HL-60/S4 (cell line): ENCODE measurements around the gene TK1.

ENCODE experiments used
- in situ Hi-C: fragments of 300-500 bp; cut with MboI; formaldehyde crosslinking; loops from 2 replicates; pipeline ENCODE4 v1.14.3; 2022; ENCODE audit warnings: low sequenced_read_pairs

Gene TK1

DNA sequence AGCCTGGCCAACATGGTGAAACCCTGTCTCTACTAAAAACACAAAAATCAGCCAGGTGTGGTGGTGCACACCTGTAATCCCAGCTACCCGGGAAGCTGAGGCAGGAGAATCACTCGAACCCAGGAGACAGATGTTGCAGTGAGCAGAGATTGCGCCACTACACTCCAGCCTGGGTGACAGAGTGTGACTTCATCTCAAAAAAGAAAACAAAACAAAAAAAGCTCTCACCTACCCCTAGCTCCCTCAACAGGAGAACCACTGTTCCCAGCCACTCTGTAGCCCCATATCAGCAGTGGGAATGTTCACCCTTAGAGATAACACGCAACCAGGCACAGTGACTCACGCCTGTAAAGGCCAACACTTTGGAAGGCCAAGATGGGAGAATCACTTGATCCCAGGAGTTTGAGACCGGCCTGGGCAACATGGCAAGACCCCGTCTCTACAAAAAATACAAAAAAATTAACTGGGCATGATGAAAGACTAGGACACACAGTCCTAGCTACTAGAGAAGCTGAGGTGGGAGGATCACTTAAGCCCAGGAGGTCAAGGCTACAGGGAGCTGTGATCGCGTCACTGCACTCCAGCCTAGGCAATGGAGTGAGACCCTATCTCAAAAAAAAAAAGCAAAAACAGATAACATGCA, 50.9 kb downstream of the TK1 start:
- in situ Hi-C loops, result no loop called here

DNA sequence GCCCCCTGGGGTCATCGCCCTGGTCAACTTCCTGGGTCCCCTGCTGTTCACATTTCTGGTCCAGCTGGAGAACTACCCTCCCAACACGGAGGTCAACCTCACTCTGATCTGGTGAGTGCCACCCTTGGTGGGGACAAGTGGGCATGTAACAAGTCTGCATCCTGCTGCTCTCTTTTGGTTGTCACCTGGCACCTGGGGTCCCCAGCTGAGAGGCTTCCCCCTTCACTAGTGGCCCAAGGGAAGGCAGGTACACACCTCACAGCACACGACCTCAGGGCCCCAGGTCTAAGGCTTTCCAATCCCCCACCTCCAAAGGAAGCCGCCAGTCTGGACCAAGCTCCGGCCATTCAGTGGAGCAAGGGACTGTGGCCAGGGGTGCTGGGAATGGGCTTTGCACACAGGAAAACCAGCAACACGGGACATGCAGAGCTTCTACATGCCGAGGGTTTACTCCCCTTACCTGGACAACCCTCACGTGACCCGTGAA, 51.9 kb downstream of the TK1 start:
- in situ Hi-C loops, result no loop called here

DNA sequence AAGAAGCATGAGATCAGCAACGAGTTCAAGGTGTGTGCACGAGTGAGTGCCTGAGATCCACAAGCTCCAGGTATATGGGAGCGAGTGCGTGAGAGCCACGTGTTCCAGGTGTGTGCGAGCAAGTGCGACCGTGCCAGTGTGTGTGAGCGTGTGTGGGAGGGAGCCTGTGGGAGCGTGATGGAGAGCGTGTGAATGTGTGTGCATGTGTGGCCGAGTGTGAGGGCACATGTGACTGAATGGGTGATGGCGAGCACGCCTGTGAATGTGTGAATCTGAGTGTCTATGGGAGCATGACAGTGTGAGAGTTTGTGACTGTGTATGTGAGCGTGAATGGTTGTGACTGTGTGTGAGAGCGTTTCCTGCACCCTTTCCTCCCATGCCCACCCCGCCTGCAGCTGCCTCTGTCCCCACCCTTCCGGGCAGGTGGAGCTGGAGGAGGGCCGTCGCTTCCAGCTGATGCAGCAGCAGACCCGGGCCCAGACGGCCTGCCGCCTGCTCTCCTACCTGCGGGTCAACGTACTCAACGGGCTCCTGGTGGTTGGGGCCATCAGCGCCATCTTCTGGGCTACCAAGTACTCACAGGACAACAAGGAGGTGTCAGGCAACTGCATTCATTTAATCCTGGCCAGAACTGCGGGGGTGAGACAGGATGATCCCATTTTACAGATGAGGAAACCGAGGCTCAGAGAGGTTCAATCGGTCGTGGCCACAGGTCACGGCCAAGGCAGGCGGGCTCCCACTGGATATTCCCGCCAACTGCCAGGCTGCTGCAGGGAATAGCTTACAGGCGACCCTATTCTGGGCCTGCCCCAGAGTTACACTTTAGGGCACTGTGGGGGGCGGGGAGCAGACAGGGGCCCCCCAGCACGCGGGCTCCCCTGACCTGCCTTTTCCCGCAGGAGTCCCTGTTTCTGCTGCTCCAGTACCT, 52.6 kb downstream of the TK1 start:
- in situ Hi-C loops, result no loop called here

DNA sequence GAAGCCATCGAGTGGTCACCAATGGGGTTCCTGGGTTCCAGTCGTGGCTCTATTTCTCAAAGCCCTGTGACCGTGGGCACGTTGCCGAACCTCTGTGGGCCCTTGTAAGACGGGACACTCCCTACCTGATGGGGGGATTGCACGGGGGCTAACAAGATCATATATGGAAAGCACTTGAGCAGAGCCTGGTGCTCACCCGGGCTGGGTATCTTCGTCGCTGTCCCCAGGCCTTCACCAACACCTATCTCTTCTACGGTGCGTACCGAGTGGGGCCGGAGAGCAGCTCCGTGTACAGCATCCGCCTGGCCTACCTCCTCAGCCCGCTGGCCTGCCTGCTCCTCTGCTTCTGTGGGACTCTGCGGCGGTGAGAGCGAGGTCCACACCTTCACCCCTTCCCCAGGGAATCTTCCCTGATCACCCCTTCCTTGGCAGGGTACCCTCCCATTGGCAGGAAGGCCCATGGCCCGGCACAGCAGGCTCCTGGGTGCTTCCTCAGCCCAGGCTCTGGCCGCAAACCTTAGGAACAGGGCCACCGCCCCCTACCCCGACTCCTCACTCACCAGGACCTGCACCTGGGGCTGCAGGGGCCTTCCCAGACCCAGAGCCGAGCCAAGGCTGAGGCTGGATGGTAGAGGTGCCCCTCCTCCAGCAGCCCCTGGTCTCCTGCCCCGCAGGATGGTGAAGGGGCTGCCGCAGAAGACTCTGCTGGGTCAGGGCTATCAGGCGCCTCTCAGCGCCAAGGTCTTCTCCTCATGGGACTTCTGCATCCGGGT, 53.5 kb downstream of the TK1 start:
- in situ Hi-C loops, result no loop called here

DNA sequence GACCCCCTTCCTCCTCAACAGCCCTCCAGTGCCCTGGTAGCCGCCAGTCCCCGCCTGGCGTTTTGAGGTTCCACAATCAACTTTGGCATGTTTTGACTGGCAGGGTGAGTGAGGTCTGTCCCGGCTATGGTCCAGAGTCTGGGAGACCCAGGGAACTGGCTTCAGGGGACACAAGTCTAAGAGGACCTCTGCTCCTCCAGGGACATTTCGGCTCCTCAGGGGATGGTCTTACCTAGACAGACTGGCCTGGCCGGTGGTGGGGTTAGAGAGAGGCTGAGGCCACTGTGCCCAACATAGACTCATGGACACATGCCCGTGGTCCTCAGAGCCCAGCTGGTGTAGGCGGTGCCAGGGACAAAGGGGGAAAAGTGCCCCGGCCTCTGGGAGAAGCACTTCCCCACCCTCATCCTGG, 54.1 kb downstream of the TK1 start:
- in situ Hi-C loops, result no loop called here

DNA sequence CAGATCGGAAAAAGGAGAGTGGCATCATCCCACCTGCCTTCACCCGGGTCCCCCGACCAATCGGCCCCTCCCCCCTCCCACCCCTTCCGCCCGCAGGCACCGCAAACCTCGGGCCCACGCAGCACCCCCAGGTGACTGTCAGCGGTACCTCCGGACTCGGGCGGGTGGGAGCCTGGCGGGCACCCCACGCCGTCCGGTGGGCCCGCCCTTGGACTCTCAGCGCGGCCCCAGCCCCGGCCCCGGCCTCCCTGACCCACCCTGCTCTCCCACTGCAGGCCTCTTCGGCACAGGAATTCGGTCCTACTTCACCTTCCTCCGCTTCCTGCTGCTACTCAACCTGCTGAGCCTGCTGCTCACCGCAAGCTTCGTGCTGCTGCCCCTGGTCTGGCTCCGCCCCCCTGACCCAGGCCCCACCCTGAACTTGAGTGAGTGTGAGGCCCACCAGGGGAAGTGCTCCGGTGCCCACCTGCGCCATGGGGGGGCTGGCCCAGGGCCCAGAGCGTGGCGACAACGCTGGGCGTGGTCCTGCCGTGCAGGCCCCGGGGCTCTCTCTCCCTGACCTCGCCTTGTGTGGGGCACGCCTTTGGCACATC, 54.7 kb downstream of the TK1 start:
- in situ Hi-C loops, result no loop called here

DNA sequence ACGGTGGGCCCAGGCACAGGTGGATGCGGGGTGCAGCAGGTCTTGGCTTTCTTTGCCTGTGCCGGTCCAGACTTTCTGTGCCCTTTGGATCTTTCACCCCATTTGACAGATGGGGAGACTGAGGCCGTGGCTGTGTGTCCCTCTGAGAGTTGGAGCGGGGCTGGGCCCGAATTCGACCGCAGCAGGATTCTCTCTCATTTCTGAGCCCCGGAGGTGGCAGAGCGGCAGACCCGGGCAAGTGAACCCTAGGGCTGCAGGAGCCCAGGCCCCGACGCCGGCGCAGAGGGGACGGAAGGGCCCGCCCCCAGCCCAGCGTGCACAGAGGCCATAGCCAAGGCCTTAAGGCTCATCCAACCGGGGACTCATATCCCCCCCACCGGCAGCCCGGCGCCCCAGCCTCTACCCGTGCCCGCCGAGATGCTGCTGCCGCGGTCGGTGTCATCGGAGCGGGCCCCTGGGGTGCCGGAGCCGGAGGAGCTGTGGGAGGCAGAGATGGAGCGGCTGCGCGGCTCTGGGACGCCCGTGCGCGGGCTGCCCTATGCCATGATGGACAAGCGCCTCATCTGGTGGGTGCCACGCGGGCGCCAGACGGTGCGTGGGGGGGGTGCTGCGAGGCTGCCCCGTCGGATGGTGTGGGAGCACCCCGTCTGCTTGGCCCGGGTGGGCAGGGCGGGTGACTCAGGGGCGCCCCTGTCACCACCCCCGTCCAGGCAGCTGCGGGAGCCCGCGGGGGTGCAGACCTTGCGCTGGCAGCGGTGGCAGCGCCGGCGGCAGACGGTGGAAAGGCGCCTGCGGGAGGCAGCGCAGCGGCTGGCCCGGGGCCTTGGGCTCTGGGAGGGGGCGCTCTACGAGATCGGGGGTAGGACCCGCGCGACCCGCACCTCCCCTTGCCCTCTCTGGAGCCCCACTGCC, 55.4 kb downstream of the TK1 start:
- in situ Hi-C loops, result no loop called here

DNA sequence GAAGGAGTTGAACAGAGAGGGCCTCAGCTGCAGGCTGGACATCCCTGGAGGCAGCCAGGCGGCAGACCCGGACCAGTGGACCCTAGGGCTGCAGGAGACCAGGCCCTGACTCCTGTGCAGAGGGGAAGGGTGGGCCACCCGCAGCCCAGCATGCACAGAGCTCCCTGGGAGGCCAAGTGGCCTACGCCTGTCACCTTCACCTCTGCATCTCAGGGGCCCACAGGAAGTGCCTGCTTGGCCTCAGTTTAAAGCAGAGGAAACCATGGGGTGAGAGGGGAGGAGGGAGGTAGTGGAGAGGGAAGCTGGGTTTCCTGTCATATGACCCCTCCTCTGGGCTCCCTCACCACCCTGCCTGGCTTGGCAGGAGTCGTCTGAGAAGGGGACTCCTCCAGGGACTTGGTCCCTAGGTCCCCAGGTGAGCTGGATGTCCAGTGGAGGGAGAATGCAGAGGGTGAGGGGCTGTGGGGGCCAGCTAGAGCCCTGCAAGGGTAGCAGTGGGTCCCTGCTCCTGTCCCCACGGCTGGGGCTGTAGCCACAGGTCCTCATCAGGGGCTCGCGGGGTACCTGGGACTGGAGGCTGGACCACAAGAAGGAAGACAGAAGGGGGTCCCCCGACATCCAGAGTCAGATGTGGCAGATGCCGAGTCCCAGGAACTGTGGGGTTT, 56.3 kb downstream of the TK1 start, which contains the start of gene TMC8:
TSS of gene TMC8 (plus strand) at position 335 of the 665 bp plus-strand sequence. CDS start 818 bp downstream, outside the sequence.
- in situ Hi-C loops, result no loop called here

DNA sequence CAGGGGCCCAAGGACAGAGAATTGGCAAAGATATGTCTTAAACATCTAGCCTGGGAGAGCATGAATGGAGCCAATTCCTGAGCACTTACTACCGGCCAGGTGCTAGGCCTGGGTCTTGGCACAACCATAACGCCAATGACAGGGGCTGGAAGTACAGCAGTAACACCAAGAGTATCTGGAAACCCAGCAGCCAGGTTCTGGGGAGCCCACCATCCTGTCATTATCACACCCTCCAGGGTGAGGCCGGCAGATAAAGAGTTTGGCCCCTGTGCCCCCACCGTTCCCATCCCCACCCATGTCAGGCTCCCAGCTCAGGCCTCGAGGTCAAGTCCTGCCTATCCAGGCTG, 56.8 kb downstream of the TK1 start:
- in situ Hi-C loops, result no loop called here

DNA sequence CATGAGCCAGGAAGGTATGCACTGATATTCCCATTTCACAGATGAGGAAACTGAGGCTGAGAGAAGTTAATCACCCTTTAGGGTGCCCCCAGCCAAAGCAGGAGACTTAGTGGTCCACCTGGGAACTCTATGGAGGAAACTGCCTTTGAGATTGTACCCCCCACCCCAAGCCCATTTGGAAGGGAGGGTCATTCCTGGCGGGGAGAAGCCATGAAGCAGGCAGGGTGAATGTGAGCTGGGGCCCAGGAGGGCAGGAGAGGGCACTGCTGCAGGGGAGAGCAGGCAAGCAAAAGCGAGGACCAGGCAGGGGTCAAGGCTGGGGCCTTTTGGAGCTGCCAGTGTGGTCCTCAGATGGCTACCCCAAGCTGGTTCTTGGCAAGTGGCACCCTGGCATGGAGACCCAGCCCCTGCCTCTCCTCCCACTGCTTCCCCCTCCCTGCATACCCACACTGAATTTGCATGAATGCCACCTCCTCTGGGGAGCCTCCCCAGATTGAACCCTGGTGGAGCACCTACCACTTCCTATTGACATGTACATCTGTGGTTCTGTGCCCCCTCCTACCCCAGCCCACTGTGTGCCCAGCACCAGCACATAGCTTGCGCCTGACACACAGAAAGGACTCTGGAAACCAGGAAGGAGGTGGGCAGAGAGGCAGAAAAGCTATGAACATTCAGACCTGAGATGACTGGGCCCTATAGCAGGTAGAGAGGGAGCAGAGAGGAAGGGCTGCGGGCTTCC, 57.3 kb downstream of the TK1 start:
- in situ Hi-C loops, result no loop called here

DNA sequence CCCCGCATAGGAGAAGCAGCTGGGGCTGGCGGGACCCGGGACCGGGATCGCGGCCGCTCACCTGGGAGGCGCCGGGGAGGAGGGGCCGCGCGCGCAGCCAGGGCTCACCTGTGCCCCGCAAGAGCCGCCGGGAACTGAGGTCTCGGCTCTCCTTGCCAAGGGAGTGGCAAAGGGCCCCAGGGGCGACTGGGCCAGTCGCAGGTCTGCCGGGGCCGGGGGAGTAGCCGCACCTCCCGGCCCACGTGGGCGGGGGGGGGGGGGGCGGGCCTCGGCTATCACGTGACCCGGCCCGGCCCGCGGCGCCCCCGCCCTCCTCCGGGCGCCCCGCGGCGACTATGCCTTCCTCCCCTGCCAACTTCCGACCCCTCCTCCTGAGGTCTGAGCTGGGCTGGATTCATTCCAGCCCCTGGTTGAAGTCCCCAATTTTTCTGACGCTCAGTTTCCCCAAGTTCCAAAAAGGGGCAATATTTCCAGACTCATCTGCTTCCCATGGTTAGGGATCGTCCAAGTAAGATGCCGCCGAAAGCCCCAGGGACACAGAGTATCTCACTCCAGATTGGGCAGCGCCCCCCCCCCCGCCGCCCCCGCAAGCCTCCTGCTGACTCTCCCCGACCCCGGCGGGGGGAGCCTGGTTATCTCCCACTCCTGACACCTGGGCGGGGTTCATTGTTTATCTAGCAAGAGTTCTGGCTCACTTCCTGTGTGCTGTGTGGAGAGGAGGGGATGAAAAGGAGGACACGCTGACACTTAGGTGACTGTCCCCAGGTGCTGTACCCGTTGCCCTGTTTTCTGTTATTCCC, 58.1 kb downstream of the TK1 start, which contains the start of gene TMC6:
TSS of gene TMC6 (minus strand) at position 205 of the 800 bp plus-strand sequence. CDS start 1,923 bp downstream, outside the sequence.
- in situ Hi-C loops, result no loop called here

DNA sequence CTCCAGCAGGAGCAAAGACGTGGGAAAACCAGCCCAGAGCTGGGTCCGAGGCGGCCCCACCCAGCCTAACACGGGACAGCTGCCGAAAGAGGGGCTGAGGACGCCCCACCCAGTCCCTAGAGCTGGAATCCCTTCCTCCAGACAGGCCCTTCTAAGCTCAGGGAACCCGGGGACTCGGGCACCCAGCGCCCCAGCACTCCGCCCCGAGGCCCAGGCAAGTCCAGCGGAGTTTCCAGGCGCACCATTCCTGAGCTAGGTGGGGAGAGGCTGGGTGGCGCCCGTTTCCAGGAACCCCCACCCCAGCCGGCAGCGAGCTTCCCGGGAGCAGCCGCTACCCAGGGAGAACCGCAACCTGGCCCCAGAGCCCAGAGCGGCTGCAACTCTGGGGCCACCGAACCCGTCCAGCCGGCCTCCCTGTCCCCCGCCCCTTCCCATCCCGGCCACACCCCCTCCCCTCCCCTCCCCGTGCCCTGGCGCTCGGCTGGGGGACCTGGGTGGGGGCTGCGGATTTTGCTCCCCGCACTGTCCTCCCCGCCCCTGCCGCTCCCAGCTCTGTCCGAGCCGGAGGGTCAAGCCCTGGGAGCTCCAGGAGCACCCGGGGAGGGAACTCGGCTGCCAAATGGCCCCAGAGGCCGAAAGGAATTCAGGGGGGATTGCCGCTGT, 58.8 kb downstream of the TK1 start:
- in situ Hi-C loops, result no loop called here

DNA sequence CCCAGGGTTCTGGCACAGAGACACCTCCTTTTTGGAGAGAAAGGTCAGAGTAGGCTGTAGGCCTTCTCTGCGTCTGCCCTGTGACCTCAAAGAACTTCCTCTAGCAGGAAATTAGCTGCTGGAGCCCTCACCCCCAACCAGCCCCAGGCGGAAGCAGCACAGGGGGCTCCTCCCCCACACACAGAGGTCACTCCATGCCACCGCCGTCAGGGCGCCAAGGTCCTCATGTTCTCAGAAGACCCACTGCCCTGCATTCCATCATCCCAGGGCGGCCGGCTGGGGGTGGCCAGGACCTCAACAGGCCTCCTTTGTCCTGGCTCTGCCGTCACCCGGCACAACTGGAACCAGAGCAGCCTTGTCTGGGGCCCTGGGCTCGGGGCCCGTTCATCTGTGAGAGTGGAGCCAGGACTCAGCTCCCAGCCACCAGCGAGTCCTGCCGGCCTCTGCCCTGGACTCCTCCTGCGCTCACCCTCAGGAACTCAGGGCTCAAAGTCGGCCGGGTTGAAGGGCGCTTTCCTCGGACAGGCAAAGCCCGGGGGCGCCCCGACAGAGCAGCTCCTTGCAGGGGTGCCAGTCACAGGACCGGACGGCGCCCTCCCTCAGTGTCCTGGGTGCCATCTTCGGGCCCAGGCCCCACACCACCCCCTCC, 59.5 kb downstream of the TK1 start:
- in situ Hi-C loops, result no loop called here

DNA sequence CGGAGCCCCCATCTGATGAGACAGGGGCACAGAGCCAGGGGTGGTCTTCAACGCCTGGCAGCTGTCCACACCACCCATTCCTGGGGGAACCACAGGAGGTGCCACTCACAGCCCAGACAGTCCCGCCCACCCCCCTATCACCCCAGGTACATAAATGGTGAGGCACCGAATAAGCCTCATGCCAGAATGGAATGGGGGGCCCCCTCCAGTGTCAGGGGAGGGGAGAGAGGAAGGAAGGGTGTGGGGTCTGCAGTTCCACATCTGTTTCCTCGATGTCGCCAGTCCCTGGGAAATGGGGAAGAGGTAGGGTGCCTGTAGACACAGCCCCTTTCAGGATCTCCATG, 60.0 kb downstream of the TK1 start:
- in situ Hi-C loops, result no loop called here

DNA sequence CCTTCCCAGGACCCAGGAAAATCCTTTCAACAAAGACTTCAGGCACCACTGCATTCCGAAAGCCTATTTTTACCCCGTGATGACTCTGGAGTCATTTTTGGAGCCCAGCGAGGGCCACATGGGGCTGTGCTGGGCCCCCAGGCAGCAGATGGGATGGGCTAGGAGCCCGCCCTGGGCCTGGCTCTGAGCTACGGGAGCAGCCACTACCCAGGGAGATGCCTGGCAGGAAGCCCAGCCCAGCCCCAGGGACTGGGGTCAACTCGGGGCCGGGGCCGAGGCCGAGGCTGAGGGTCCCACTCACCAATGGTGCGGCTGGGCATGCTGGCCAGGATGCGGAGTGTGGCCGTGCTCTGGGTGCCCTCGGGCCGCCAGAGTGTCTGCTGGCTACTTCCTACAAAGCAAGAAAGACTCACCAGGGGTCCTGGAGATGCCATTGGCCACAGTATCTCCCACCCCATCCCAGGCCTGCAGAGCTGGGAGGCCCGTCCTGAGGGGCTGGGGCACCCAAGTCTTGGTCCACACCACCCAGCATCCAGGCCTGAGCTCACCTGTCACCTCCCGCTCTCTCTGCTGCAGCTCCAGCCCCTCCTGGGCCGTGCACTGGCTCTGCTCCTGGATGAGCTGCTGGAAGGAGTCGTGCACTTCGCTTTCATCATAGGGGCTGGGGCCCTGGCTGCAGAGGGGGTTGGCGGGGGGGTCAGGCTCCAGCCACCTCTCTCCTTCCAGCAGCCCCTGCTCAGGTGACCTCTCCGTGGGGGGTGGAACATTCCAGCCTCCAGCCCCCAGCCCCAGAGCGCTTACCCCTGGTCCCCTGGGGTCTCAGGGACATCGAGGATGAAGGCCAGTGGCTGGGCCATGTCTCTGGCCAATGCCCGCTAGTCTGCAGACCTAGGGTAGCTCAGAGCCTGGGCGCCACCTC, 60.6 kb downstream of the TK1 start:
- in situ Hi-C loops, result no loop called here
